K562 (cell line): Measurements from ENCODE around the gene ANO9.

Experiments
- CAMTA2 ChIP-seq: fragments of 250-450 bp; sonication (Bioruptor Pico); conservative IDR thresholded peaks from 2 replicates; pipeline ENCODE4 v1.5.1; 2022
- ESRRA ChIP-seq: fragments of 450-650 bp; IDR thresholded peaks from 2 replicates; pipeline ENCODE4 v1.6.1; 2014; ENCODE audit warnings: low read depth, mild to moderate bottlenecking, moderate library complexity, borderline replicate concordance
- FOXM1 ChIP-seq, 2 experiments: fragments of 450-650 bp in 1 of 2; sonication (generic) in 1 of 2; formaldehyde crosslinking in 1 of 2; IDR thresholded peaks; 2 replicates each; pipeline versions ENCODE4 v1.6.1 to v1.9.0; 2017 to 2022; ENCODE audit warnings: low read depth in 2 of 2, mild to moderate bottlenecking in 2 of 2, missing genetic modification reagents in 1 of 2, moderate library complexity in 1 of 2
- RBM25 ChIP-seq: fragments of 200-400 bp; formaldehyde crosslinking; IDR thresholded peaks from 2 replicates; pipeline ENCODE4 v1.6.1; 2018; ENCODE audit warnings: low read length, low read depth, moderate library complexity; ENCODE audit not compliant: severe bottlenecking
- SMARCC2 ChIP-seq: fragments of 450-650 bp; IDR thresholded peaks from 2 replicates; pipeline ENCODE4 v1.6.1; 2017; ENCODE audit warnings: antibody characterized with exemption, moderate library complexity, mild to moderate bottlenecking, low read depth
- ZNF253 ChIP-seq: fragments of 250-450 bp; sonication (Bioruptor Pico); conservative IDR thresholded peaks from 2 replicates; pipeline ENCODE4 v1.6.1; 2021; ENCODE audit warnings: mild to moderate bottlenecking
- ZNF384 ChIP-seq: IDR thresholded peaks from 2 replicates; pipeline ENCODE4 v1.6.1; 2012; ENCODE audit warnings: low read depth, low read length, improper control_type of control experiment
- ZNF584 ChIP-seq: fragments of 200-800 bp; sonication (Bioruptor generic); IDR thresholded peaks from 2 replicates; pipeline ENCODE4 v1.6.1; 2016; ENCODE audit warnings: low read depth, mild to moderate bottlenecking, missing genetic modification characterization, missing compliant biosample characterization
- TF ChIP-seq, protein P1 (sequence below): fragments of 250-450 bp; sonication (Bioruptor Pico); IDR thresholded peaks from 2 replicates; pipeline ENCODE4 v1.4.0; 2020; ENCODE audit warnings: mild to moderate bottlenecking, moderate library complexity
- TF ChIP-seq, protein P2 (sequence below): IDR thresholded peaks from 2 replicates; pipeline ENCODE4 v1.6.1; 2016; ENCODE audit warnings: missing genetic modification characterization, missing compliant biosample characterization
- TF ChIP-seq, protein P3 (sequence below), 2 experiments: fragments of 450-650 bp in 1 of 2; sonication (generic) in 1 of 2; formaldehyde crosslinking in 1 of 2; IDR thresholded peaks in 1 of 2; conservative IDR thresholded peaks in 1 of 2; 2 replicates each; pipeline versions ENCODE4 v1.6.1 to v1.8.1; 2016 to 2023; ENCODE audit warnings: mild to moderate bottlenecking in 2 of 2, moderate library complexity in 2 of 2, inconsistent platforms in 1 of 2, missing genetic modification reagents in 1 of 2
- TF ChIP-seq, protein P4 (sequence below): fragments of 250-450 bp; sonication (Bioruptor Pico); IDR thresholded peaks from 2 replicates; pipeline ENCODE4 v1.8.0; 2021; ENCODE audit warnings: mild to moderate bottlenecking, moderate library complexity
- TF ChIP-seq, protein P5 (sequence below): sonication (generic); formaldehyde crosslinking; IDR thresholded peaks from 2 replicates; pipeline ENCODE4 v1.8.0; 2022; ENCODE audit warnings: missing genetic modification reagents, mild to moderate bottlenecking, borderline replicate concordance
- TF ChIP-seq, protein P6 (sequence below), 3 experiments: IDR thresholded peaks in 2 of 3; conservative IDR thresholded peaks in 1 of 3; 2 replicates each; pipeline ENCODE4 v1.5.1; 2011 to 2012; ENCODE audit warnings: low read length in 3 of 3, mild to moderate bottlenecking in 3 of 3, control low read depth in 2 of 3, improper control_type of control experiment in 1 of 3, inconsistent platforms in 1 of 3, low read depth in 1 of 3, mixed read lengths in 1 of 3, moderate library complexity in 1 of 3; ENCODE audit not compliant: insufficient read depth in 2 of 3

DNA sequence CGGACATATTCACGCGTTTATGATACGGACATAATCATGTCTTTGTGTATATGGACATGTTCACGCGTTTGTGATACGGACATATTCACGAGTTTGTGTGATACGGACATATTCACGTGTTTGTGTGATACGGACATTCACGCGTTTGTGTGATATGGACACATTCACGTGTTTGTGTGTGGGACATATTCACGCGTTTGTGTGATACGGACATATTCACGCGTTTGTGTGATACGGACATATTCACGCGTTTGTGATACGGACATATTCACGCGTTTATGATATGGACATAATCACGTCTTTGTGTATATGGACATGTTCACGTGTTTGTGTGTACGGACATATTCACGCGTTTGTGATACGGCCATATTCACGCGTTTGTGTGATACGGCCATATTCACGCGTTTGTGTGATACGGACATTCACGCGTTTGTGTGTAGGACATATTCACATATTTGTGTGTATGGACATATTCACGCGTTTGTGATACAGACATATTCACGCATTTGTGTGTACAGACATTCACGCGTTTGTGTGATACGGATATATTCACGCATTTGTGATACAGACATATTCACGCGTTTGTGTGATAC lies 33.2 kb upstream of the ANO9 start:
- TF ChIP-seq, protein P1, sequence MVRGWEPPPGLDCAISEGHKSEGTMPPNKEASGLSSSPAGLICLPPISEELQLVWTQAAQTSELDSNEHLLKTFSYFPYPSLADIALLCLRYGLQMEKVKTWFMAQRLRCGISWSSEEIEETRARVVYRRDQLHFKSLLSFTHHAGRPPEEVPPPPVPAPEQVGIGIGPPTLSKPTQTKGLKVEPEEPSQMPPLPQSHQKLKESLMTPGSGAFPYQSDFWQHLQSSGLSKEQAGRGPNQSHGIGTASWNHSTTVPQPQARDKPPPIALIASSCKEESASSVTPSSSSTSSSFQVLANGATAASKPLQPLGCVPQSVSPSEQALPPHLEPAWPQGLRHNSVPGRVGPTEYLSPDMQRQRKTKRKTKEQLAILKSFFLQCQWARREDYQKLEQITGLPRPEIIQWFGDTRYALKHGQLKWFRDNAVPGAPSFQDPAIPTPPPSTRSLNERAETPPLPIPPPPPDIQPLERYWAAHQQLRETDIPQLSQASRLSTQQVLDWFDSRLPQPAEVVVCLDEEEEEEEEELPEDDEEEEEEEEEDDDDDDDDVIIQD (CRISPR knock-in tag), result peak; percentile 90
- TF ChIP-seq, protein P2, sequence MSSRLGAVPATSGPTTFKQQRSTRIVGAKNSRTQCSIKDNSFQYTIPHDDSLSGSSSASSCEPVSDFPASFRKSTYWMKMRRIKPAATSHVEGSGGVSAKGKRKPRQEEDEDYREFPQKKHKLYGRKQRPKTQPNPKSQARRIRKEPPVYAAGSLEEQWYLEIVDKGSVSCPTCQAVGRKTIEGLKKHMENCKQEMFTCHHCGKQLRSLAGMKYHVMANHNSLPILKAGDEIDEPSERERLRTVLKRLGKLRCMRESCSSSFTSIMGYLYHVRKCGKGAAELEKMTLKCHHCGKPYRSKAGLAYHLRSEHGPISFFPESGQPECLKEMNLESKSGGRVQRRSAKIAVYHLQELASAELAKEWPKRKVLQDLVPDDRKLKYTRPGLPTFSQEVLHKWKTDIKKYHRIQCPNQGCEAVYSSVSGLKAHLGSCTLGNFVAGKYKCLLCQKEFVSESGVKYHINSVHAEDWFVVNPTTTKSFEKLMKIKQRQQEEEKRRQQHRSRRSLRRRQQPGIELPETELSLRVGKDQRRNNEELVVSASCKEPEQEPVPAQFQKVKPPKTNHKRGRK, result no peak
- TF ChIP-seq SMARCC2 (no peak), ZNF584 (CRISPR knock-in tag) (no peak), ESRRA (no peak), RBM25 (no peak), ZNF384 (no peak), CAMTA2 (CRISPR knock-in tag) (no peak), ZNF253 (CRISPR knock-in tag) (0 out of 2 replicates have a peak, but pooled peaks have one; percentile 54), FOXM1 (IDR thresholded peaks at IDR 0.05; ENCODE audit: low read depth) (no peak), FOXM1 (CRISPR knock-in tag; IDR thresholded peaks at IDR 0.05; ENCODE audit: low read depth) (no peak)
- TF ChIP-seq, protein P3, sequence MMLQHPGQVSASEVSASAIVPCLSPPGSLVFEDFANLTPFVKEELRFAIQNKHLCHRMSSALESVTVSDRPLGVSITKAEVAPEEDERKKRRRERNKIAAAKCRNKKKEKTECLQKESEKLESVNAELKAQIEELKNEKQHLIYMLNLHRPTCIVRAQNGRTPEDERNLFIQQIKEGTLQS (IDR thresholded peaks at IDR 0.05), result no peak
- TF ChIP-seq, protein P3 (CRISPR knock-in tag; conservative IDR thresholded peaks at IDR 0.05), result no peak
- TF ChIP-seq, protein P4, sequence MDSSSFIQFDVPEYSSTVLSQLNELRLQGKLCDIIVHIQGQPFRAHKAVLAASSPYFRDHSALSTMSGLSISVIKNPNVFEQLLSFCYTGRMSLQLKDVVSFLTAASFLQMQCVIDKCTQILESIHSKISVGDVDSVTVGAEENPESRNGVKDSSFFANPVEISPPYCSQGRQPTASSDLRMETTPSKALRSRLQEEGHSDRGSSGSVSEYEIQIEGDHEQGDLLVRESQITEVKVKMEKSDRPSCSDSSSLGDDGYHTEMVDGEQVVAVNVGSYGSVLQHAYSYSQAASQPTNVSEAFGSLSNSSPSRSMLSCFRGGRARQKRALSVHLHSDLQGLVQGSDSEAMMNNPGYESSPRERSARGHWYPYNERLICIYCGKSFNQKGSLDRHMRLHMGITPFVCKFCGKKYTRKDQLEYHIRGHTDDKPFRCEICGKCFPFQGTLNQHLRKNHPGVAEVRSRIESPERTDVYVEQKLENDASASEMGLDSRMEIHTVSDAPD (CRISPR knock-in tag), result no peak
- TF ChIP-seq, protein P5, sequence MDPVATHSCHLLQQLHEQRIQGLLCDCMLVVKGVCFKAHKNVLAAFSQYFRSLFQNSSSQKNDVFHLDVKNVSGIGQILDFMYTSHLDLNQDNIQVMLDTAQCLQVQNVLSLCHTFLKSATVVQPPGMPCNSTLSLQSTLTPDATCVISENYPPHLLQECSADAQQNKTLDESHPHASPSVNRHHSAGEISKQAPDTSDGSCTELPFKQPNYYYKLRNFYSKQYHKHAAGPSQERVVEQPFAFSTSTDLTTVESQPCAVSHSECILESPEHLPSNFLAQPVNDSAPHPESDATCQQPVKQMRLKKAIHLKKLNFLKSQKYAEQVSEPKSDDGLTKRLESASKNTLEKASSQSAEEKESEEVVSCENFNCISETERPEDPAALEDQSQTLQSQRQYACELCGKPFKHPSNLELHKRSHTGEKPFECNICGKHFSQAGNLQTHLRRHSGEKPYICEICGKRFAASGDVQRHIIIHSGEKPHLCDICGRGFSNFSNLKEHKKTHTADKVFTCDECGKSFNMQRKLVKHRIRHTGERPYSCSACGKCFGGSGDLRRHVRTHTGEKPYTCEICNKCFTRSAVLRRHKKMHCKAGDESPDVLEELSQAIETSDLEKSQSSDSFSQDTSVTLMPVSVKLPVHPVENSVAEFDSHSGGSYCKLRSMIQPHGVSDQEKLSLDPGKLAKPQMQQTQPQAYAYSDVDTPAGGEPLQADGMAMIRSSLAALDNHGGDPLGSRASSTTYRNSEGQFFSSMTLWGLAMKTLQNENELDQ (CRISPR knock-in tag), result no peak
- TF ChIP-seq, protein P6, sequence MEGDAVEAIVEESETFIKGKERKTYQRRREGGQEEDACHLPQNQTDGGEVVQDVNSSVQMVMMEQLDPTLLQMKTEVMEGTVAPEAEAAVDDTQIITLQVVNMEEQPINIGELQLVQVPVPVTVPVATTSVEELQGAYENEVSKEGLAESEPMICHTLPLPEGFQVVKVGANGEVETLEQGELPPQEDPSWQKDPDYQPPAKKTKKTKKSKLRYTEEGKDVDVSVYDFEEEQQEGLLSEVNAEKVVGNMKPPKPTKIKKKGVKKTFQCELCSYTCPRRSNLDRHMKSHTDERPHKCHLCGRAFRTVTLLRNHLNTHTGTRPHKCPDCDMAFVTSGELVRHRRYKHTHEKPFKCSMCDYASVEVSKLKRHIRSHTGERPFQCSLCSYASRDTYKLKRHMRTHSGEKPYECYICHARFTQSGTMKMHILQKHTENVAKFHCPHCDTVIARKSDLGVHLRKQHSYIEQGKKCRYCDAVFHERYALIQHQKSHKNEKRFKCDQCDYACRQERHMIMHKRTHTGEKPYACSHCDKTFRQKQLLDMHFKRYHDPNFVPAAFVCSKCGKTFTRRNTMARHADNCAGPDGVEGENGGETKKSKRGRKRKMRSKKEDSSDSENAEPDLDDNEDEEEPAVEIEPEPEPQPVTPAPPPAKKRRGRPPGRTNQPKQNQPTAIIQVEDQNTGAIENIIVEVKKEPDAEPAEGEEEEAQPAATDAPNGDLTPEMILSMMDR (IDR thresholded peaks at IDR 0.05 in 2 of 3, conservative IDR thresholded peaks at IDR 0.05 in 1 of 3; ENCODE audit: insufficient read depth in 2 of 3, low read depth in 1 of 3, low read length in 3 of 3), result no peak
